RPMI7951 (cell line): ENCODE measurements around the gene PLEKHG4. TPM values are rescaled to one million over a fixed set of nuclear protein-coding genes. Genes with fewer than 3 reads are reported as not detected.

Experiments
- DNase-seq: peaks from one replicate; pipeline ENCODE4 v3.0.0-alpha.2; 2012; ENCODE audit warnings: low read depth
- total RNA-seq: library from RNA; depleted of rRNA; stranded (reverse); fragments of >200 nt; shearing (Covaris generic); gene quantifications from 2 replicates; pipeline ENCODE4 v1.2.3, GENCODE V29; 2014

The PLEKHG4 gene
- total RNA-seq, 1 experiment from 2014 or later, result 4.9 TPM

GRCh38 chr16:67244387-67245185 lies 34.7 kb upstream of the PLEKHG4 start:
- DNase-seq, result peak; percentile 99

GRCh38 chr16:67245186-67245585 lies 34.1 kb upstream of the PLEKHG4 start:
- no peak for DNase-seq

- DNase-seq, result no peak
Observed at GRCh38 chr16:67245674-67246080, 33.7 kb upstream of the PLEKHG4 start.

- peak; percentile 96 for DNase-seq
Observed at GRCh38 chr16:67246081-67246755, 33.1 kb upstream of the PLEKHG4 start.

GRCh38 chr16:67246756-67247191 lies 32.6 kb upstream of the PLEKHG4 start:
- DNase-seq, result no peak

- peak; percentile 95 for DNase-seq
Observed at GRCh38 chr16:67247192-67248072, 31.9 kb upstream of the PLEKHG4 start, which contains the start of gene FHOD1. FHOD1 (minus strand) TSS chr16:67247481; CDS start chr16:67247410, 71 bp downstream.

- DNase-seq, result peak; percentile 39
Observed at GRCh38 chr16:67248073-67248400, 31.3 kb upstream of the PLEKHG4 start.

- peak; percentile 29 for DNase-seq
Observed at GRCh38 chr16:67248401-67249177, 30.7 kb upstream of the PLEKHG4 start, which contains the start of gene SLC9A5. SLC9A5 (plus strand) TSS chr16:67248979; CDS start chr16:67249015, 36 bp downstream.

- no peak for DNase-seq
Observed at GRCh38 chr16:67249178-67250044, 29.9 kb upstream of the PLEKHG4 start.

GRCh38 chr16:67250045-67250327 lies 29.3 kb upstream of the PLEKHG4 start:
- DNase-seq, result no peak

- DNase-seq, result no peak
Observed at GRCh38 chr16:67252609-67253497, 26.5 kb upstream of the PLEKHG4 start.

GRCh38 chr16:67254801-67255552 lies 24.4 kb upstream of the PLEKHG4 start:
- no peak for DNase-seq

GRCh38 chr16:67255553-67256221 lies 23.6 kb upstream of the PLEKHG4 start:
- DNase-seq, result no peak

GRCh38 chr16:67256701-67257230 lies 22.6 kb upstream of the PLEKHG4 start:
- DNase-seq, result no peak

GRCh38 chr16:67257486-67258160 lies 21.7 kb upstream of the PLEKHG4 start:
- DNase-seq, result no peak

GRCh38 chr16:67258161-67258835 lies 21.0 kb upstream of the PLEKHG4 start:
- DNase-seq, result no peak

- no peak for DNase-seq
Observed at GRCh38 chr16:67259705-67260104, 19.6 kb upstream of the PLEKHG4 start.
